ENCODE data around the gene FMO3.

Gene FMO3

GRCh38 chr1:171160639-171161354, 70.1 kb downstream of the FMO3 start:
- DNase-seq = no peak

GRCh38 chr1:171161431-171161830, 70.7 kb downstream of the FMO3 start:
- no peak for DNase-seq

GRCh38 chr1:171166361-171166760, 75.7 kb downstream of the FMO3 start:
- DNase-seq = no peak

Measured in DMS79 treated with DMSO at 0.1 percent for 48 hours (cell line).